22Rv1 (cell line): ENCODE data around the gene GTF2IRD1.

Source experiments
- CTCF ChIP-seq: fragments of 450-650 bp; IDR thresholded peaks from 2 replicates; pipeline ENCODE4 v1.5.1; 2017; ENCODE audit warnings: mild to moderate bottlenecking
- ZFX ChIP-seq: fragments of 450-650 bp; IDR thresholded peaks from 2 replicates; pipeline ENCODE4 v1.6.1; 2017; ENCODE audit warnings: antibody characterized with exemption, borderline replicate concordance

GRCh38 chr7:74573512-74573911 lies 119.8 kb downstream of the GTF2IRD1 start:
- TF ChIP-seq CTCF (no peak), ZFX (no peak)
